OCI-LY3 (cell line): ENCODE measurements around the gene CYP46A1.

Experiments
- H2AFZ ChIP-seq: fragments of 200-600, 300-600 bp; shearing (Covaris generic); 2 replicates; pipeline ENCODE4 v1.6.0; 2014; ENCODE audit warnings: antibody characterized with exemption, low read depth, low read length
- H3K27ac ChIP-seq: fragments of 200-600, 300-600 bp; sonication (generic); 2 replicates; pipeline ENCODE4 v1.5.1; 2014; ENCODE audit warnings: mild to moderate bottlenecking, low read length, moderate library complexity, mixed read lengths
- H3K27me3 ChIP-seq: fragments of 200-600, 300-600 bp; sonication (generic); 2 replicates; pipeline ENCODE4 v1.6.1; 2014; ENCODE audit warnings: low read depth, low read length, mixed read lengths
- H3K36me3 ChIP-seq: fragments of 200-600, 300-600 bp; sonication (generic); replicated peaks from 2 replicates; pipeline ENCODE3; 2014; ENCODE audit warnings: low read depth, low read length, mixed read lengths
- H3K4me1 ChIP-seq: fragments of 300-600, 200-600 bp; sonication (generic); 2 replicates; pipeline ENCODE4 v1.6.1; 2014; ENCODE audit warnings: low read length, mixed read lengths
- H3K4me2 ChIP-seq: fragments of 200-600, 300-600 bp; sonication (generic); 2 replicates; pipeline ENCODE4 v1.6.1; 2014; ENCODE audit warnings: low read length, mixed read lengths
- H3K4me3 ChIP-seq: fragments of 300-600, 200-600 bp; sonication (generic); 2 replicates; pipeline ENCODE4 v1.5.1; 2014; ENCODE audit warnings: antibody characterized with exemption, mild to moderate bottlenecking, low read length, moderate library complexity
- H3K79me2 ChIP-seq: fragments of 300-600, 200-600 bp; shearing (Covaris generic); 2 replicates; pipeline ENCODE4 v1.6.1; 2014; ENCODE audit warnings: mild to moderate bottlenecking, low read length, mixed read lengths
- H3K9ac ChIP-seq: fragments of 300-600, 200-600 bp; shearing (Covaris generic); 2 replicates; pipeline ENCODE4 v1.6.0; 2014; ENCODE audit warnings: mild to moderate bottlenecking, low read length, moderate library complexity
- H3K9me3 ChIP-seq: fragments of 200-600, 300-600 bp; shearing (Covaris generic); 2 replicates; pipeline ENCODE4 v1.6.1; 2014; ENCODE audit warnings: low read length, mixed read lengths; ENCODE audit not compliant: insufficient read depth
- H4K20me1 ChIP-seq: fragments of 200-600, 300-600 bp; sonication (generic); 2 replicates; pipeline ENCODE4 v1.6.1; 2016; ENCODE audit warnings: low read length, mixed read lengths; ENCODE audit not compliant: insufficient read depth
- EZH2phosphoT487 ChIP-seq: fragments of 200-600 bp; shearing (Covaris generic); IDR thresholded peaks from 2 replicates; pipeline ENCODE4 v1.6.1; 2018; ENCODE audit warnings: antibody characterized with exemption, mixed run types, low read depth
- TF ChIP-seq, protein P1 (sequence below): fragments of 200-600, 300-600 bp; sonication (generic); IDR thresholded peaks from 2 replicates; pipeline ENCODE4 v1.5.1; 2014; ENCODE audit warnings: antibody characterized with exemption, low read length, low read depth

CYP46A1 gene

DNA sequence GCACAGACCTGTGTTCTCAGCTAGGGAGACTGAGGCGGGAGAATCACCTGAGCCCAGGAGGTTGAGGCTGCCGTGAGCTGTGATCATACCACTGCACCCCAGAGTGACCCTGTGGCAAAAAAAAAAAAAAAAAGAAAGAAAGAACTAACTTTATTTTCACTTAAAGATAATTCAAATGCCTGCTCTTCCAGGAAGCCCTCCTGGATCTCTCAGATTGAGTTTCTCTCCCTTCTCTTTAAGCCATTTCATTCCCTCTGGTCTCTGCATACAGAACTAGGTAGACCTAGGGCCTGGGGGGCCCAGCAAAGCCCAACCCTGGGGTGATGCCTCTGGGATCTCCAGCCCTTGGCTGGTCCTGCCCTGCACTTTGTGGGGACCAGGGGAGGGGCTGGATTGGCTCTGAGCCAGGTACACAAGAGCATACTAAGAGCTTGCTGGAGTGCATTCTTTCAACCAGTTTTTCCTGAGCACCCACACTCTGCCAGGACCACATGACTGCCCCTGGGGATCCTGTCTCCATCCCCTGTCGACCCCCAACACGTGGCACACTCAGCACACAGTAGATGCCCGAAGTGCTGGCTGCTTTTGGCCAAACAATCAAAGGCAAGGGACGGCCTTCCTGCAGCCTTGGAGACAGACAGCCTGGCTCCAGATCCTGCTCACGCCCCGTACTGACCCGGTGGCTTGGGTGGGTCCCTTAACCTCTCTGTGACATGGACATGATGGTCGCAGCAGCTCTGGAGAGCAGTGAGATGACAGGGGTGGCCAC, 52.7 kb downstream of the CYP46A1 start:
- Histone ChIP-seq H3K27me3 (peaks cover 22% of the 10 kb centered on the region), H3K9ac (no peak overlapping the region), H2AFZ (no peak overlapping the region), H4K20me1 (no peaks in the 10 kb centered on the region), H3K79me2 (no peaks in the 10 kb centered on the region), H3K9me3 (no peaks in the 10 kb centered on the region), H3K27ac (no peak overlapping the region), H3K36me3 (no peaks in the 10 kb centered on the region), H3K4me1 (no peaks in the 10 kb centered on the region), H3K4me2 (no peak overlapping the region), H3K4me3 (no peak overlapping the region)
- no peak for TF ChIP-seq EZH2phosphoT487
- TF ChIP-seq, protein P1, sequence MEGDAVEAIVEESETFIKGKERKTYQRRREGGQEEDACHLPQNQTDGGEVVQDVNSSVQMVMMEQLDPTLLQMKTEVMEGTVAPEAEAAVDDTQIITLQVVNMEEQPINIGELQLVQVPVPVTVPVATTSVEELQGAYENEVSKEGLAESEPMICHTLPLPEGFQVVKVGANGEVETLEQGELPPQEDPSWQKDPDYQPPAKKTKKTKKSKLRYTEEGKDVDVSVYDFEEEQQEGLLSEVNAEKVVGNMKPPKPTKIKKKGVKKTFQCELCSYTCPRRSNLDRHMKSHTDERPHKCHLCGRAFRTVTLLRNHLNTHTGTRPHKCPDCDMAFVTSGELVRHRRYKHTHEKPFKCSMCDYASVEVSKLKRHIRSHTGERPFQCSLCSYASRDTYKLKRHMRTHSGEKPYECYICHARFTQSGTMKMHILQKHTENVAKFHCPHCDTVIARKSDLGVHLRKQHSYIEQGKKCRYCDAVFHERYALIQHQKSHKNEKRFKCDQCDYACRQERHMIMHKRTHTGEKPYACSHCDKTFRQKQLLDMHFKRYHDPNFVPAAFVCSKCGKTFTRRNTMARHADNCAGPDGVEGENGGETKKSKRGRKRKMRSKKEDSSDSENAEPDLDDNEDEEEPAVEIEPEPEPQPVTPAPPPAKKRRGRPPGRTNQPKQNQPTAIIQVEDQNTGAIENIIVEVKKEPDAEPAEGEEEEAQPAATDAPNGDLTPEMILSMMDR, result no peak

- peaks cover 22% of the 10 kb centered on the region for H3K27me3 ChIP-seq
- no peak overlapping the region for H2AFZ ChIP-seq
- no peaks in the 10 kb centered on the region for H4K20me1 ChIP-seq
- no peak overlapping the region for H3K9ac ChIP-seq
- no peaks in the 10 kb centered on the region for H3K9me3 ChIP-seq
- H3K36me3 ChIP-seq, result no peaks in the 10 kb centered on the region
- H3K4me1 ChIP-seq, result no peaks in the 10 kb centered on the region
- TF ChIP-seq, protein P1, result no peak
- no peak for TF ChIP-seq EZH2phosphoT487
- H3K27ac ChIP-seq, result no peak overlapping the region
- no peak overlapping the region for H3K4me3 ChIP-seq
- H3K79me2 ChIP-seq, result no peaks in the 10 kb centered on the region
- H3K4me2 ChIP-seq, result no peak overlapping the region
Observed at GRCh38 chr14:99737451-99737951, 53.4 kb downstream of the CYP46A1 start.

DNA sequence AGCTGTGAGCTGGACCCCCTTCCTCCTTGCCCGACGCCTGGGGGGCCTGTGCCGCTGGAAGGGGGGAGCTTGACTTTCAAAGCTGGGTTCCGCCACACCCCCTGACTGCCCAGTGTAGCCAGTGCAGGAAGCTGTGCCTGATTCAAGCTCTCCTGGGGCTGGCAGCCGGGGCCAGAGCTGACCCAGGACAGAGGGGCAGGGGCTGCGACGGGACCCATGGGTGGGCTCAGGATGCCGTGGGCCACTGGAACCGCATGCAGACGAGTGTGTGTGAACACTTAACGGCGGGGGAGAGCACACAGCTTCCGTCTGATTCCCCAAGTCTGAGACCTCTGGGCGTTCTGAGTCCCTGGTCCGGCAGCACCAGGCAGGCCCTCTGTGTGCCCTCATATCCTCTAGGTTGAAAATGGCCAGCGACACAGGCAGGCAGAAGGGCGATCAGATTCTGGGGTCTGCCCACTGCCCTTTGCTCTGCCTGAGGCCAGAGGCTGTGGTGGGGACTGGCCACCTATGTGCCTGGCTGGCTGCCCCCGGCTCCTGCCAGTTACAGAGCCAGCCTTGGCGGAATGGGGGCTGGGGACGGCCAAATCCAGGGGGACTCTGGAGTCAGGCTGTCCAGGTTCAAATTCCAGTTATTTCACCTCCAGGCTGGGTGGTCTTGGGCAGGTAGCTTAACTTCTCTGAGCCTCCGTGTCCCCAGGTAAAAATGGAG, 54.0 kb downstream of the CYP46A1 start:
- H3K4me1 ChIP-seq, result no peaks in the 10 kb centered on the region
- H2AFZ ChIP-seq, result no peak overlapping the region
- no peaks in the 10 kb centered on the region for H4K20me1 ChIP-seq
- H3K4me2 ChIP-seq, result no peak overlapping the region
- H3K79me2 ChIP-seq, result no peaks in the 10 kb centered on the region
- TF ChIP-seq, protein P1, result no peak
- no peak for TF ChIP-seq EZH2phosphoT487
- no peaks in the 10 kb centered on the region for H3K9me3 ChIP-seq
- no peak overlapping the region for H3K9ac ChIP-seq
- H3K27ac ChIP-seq, result no peak overlapping the region
- H3K4me3 ChIP-seq, result no peak overlapping the region
- no peaks in the 10 kb centered on the region for H3K36me3 ChIP-seq
- peaks cover 21% of the 10 kb centered on the region for H3K27me3 ChIP-seq

DNA sequence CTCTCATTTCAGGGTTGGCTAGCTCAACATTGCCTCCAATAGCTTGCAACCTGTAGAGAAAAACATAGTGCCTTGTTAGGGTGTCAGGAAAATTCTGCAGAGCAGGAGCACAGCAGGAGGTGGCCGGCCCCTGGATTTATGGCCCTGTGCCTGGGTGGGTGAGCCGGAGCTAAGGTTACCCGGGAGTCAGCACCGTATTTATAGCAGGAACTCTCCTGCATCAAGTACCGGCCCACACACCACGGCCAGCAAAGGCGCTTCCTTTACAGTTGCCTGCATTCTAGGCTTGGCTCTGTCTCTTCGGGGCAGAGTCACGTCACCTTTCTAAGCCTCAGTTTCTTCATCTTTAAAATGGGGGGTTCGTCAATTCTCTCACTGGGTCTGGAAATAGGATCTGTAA, 56.3 kb downstream of the CYP46A1 start:
- Histone ChIP-seq H2AFZ (no peak overlapping the region), H3K4me3 (no peak overlapping the region), H3K9me3 (no peaks in the 10 kb centered on the region), H3K36me3 (no peaks in the 10 kb centered on the region), H3K4me2 (no peak overlapping the region), H3K4me1 (peaks cover 10% of the 10 kb centered on the region), H3K27ac (no peak overlapping the region), H3K27me3 (no peaks in the 10 kb centered on the region; the same call in 1 of the 2 replicates), H3K9ac (no peak overlapping the region), H4K20me1 (no peaks in the 10 kb centered on the region), H3K79me2 (no peaks in the 10 kb centered on the region)
- TF ChIP-seq, protein P1, result no peak
- no peak for TF ChIP-seq EZH2phosphoT487
